Neural crest cell (in vitro differentiated cells): ENCODE results near the gene PRR5L. TPM values are rescaled to one million over a fixed set of nuclear protein-coding genes. Genes with fewer than 3 reads are reported as not detected.

Experiments used
- DNase-seq: peaks from one replicate; pipeline ENCODE4 v3.0.0; 2021; ENCODE audit warnings: low read depth, mixed read lengths, low spot score
- H3K27ac Mint-ChIP-seq: one replicate; pipeline ENCODE4 v1.8.0; 2021; ENCODE audit warnings: mild to moderate bottlenecking, mixed read lengths; ENCODE audit not compliant: unreplicated experiment
- H3K27me3 Mint-ChIP-seq: 2 replicates; pipeline ENCODE4 v1.8.0; 2021; ENCODE audit warnings: low read depth, mild to moderate bottlenecking, mixed read lengths
- H3K36me3 Mint-ChIP-seq: 2 replicates; pipeline ENCODE4 v1.8.0; 2021; ENCODE audit warnings: low read depth, mild to moderate bottlenecking, mixed read lengths
- H3K4me1 Mint-ChIP-seq: 2 replicates; pipeline ENCODE4 v1.8.0; 2021; ENCODE audit warnings: mixed read lengths
- H3K4me3 Mint-ChIP-seq: one replicate; pipeline ENCODE4 v1.8.0; 2021; ENCODE audit warnings: mild to moderate bottlenecking, mixed read lengths
- H3K9me3 Mint-ChIP-seq: 2 replicates; pipeline ENCODE4 v1.8.0; 2021; ENCODE audit warnings: mixed read lengths
- total RNA-seq: library from RNA; stranded (reverse); gene quantifications from 2 replicates; pipeline ENCODE4 v1.2.1, GENCODE V29; 2021
- TF ChIP-seq, protein P1 (sequence below): fragments of 200-600 bp; sonication (generic); conservative IDR thresholded peaks from 2 replicates; pipeline ENCODE4 v1.5.0; 2021; ENCODE audit warnings: antibody characterized with exemption, mild to moderate bottlenecking

The PRR5L gene
- total RNA-seq, 1 donor from 2014 or later: 6.6 TPM

DNA sequence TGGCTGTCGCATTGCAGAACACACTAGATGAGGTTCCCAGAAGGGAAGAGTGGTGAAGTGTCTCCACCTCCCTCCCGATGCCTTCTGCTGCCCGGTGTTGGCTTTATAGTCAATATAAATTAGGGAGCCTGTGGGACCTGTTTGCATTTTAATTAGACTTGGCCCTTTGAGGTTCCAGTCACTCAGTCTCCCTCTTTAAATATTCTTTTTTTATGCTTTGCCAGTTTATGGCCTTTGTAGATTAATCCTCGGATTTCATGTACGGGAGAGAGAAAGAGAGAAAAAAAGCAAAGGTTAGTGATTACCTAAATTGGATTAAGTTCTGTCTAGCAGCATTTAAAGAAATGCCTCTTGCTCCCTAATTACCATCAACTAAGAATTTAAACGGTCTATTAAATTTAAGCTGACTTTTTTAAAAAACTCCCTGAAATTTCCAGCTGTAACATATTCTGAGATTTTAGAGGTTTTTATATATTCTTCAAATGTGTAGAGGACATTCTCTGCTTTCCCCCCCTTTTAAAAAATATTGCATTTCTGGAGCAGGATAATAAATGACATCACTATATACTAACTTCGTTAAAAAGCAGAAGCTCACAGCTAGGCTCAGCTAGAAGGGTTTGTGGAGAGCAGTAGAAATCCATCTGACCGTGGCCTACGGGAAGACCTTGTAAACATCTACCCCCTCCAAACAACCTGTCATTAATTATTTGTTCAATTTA, 84.4 kb downstream of the PRR5L start:
- TF ChIP-seq, protein P1, sequence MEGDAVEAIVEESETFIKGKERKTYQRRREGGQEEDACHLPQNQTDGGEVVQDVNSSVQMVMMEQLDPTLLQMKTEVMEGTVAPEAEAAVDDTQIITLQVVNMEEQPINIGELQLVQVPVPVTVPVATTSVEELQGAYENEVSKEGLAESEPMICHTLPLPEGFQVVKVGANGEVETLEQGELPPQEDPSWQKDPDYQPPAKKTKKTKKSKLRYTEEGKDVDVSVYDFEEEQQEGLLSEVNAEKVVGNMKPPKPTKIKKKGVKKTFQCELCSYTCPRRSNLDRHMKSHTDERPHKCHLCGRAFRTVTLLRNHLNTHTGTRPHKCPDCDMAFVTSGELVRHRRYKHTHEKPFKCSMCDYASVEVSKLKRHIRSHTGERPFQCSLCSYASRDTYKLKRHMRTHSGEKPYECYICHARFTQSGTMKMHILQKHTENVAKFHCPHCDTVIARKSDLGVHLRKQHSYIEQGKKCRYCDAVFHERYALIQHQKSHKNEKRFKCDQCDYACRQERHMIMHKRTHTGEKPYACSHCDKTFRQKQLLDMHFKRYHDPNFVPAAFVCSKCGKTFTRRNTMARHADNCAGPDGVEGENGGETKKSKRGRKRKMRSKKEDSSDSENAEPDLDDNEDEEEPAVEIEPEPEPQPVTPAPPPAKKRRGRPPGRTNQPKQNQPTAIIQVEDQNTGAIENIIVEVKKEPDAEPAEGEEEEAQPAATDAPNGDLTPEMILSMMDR: no peak
- H3K4me1 Mint-ChIP-seq: peaks cover 39% of the 10 kb centered on the region
- H3K27ac Mint-ChIP-seq: no peak overlapping the region
- no peaks in the 10 kb centered on the region for H3K9me3 Mint-ChIP-seq
- H3K27me3 Mint-ChIP-seq: peaks cover 42% of the 10 kb centered on the region
- H3K4me3 Mint-ChIP-seq: no peak overlapping the region
- H3K36me3 Mint-ChIP-seq: peaks cover 2% of the 10 kb centered on the region
- DNase-seq: no peak

DNA sequence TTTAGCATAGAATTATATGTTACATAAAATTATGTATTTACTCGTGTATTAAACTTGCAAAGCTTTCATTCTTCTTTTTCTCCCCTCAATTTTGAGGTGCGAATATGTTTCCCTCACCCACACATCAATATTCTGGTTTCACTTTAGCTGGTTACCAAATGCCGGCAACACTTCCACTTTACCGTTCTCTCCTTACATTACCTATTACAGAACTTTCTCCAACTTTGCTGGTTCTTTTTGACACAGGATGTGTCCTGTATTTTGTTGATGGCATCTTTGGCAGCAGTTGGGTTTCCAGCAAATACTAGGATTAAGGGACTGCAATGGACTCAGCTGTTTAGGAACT, 84.9 kb downstream of the PRR5L start:
- H3K36me3 Mint-ChIP-seq: peaks cover 2% of the 10 kb centered on the region
- H3K27ac Mint-ChIP-seq: no peak overlapping the region
- no peak for DNase-seq
- H3K4me1 Mint-ChIP-seq: peaks cover 39% of the 10 kb centered on the region
- H3K27me3 Mint-ChIP-seq: peaks cover 37% of the 10 kb centered on the region
- no peaks in the 10 kb centered on the region for H3K9me3 Mint-ChIP-seq
- H3K4me3 Mint-ChIP-seq: no peak overlapping the region
- TF ChIP-seq, protein P1: no peak

DNA sequence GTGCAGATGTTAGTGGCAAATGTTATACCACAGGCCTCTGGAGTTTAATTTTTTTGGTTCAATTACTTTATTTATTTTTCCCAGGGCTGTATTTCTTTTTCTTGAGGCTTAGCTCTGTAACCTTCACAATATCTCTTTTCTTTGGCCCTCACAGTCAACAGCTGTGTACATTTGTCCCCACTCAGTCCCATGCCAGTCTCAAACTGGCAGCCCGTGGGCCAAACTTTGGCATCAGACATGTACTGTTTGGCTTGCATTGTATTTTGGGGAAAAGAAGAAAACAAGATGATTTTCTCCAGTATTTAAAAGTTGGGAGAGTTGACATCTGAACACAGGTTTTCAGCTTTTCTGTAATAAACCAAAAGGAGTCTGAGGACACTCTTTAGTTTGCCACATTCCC, 87.1 kb downstream of the PRR5L start:
- peaks cover 2% of the 10 kb centered on the region for H3K36me3 Mint-ChIP-seq
- H3K4me1 Mint-ChIP-seq: peaks cover 44% of the 10 kb centered on the region
- no peak for DNase-seq
- TF ChIP-seq, protein P1: no peak
- H3K4me3 Mint-ChIP-seq: no peak overlapping the region
- peaks cover 18% of the 10 kb centered on the region for H3K27me3 Mint-ChIP-seq
- H3K9me3 Mint-ChIP-seq: no peaks in the 10 kb centered on the region
- H3K27ac Mint-ChIP-seq: no peak overlapping the region

DNA sequence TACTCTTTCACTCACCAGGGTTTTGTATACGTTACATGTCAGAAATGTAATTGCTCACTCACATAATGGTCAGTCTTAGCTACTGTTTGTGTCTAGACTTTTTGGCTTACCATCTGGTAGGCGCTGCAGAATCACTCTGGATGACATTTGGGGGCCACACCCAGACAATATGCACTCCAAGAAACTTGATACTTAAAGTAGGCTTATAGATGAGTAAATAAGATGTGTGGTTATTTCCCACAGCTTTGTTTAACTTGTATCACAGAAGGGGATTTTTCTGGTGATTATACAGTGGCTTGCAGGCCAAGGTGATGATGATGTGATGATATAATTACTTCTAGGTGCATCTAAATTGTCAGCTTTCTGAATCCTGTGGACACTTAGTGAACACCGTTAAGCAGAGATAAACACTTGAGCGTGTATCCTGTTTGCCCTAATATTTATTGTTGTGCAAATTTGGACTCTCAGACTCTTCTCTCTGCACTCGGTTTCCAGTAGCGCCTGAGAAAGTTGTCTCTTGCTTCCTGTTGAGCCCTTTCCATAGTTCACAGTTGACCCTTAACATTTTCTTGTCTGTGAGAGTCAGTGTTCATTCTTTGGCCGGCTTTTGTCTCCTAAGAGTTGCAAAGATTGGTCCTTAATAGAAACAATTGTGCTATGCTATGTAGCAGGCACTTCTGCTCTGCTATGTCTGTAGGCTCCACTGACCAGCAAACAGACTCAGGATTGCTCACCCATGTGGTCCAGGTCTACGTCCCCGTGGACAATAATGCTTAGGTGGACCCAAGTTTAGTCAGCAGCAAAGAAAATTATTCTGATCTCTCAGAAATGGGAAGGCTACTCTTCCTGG, 89.3 kb downstream of the PRR5L start:
- no peaks in the 10 kb centered on the region for H3K27me3 Mint-ChIP-seq
- H3K27ac Mint-ChIP-seq: no peak overlapping the region
- no peak for DNase-seq
- H3K4me1 Mint-ChIP-seq: peaks cover 44% of the 10 kb centered on the region
- H3K36me3 Mint-ChIP-seq: no peaks in the 10 kb centered on the region
- TF ChIP-seq, protein P1: no peak
- H3K9me3 Mint-ChIP-seq: no peaks in the 10 kb centered on the region
- H3K4me3 Mint-ChIP-seq: peak overlapping the region; percentile 51

DNA sequence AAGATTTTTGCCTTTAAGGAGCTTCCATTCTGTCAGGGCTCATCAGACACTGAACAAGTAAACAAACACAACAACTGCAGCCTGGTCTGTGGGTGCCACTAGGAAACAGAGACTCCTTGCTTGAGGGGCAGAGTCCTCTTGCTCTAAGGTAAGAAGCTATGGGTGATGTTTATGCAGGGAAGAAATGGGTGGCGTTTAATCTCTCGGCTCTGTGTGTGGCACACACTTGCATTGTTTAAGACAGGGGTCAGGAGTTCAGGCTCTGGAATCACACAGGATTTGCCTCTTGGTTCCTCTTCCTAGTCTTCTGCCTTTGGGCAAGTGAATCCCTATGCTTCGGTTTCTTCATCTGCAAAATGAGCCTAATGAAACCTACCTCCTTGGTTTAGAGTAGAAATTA, 90.3 kb downstream of the PRR5L start:
- no peaks in the 10 kb centered on the region for H3K36me3 Mint-ChIP-seq
- H3K4me1 Mint-ChIP-seq: peaks cover 55% of the 10 kb centered on the region
- no peak overlapping the region for H3K27ac Mint-ChIP-seq
- no peak for DNase-seq
- H3K27me3 Mint-ChIP-seq: no peaks in the 10 kb centered on the region
- no peak overlapping the region for H3K4me3 Mint-ChIP-seq
- peaks cover 2% of the 10 kb centered on the region for H3K9me3 Mint-ChIP-seq
- TF ChIP-seq, protein P1: no peak
